Trophoblast cell (in vitro differentiated cells and primary cell): Measurements from ENCODE around the gene C19orf44.

Experiments
- DNase-seq, 2 donors: peaks; one replicate each; pipeline ENCODE4 v3.0.0-alpha.2; 2016
- H2AFZ ChIP-seq: 2 replicates; pipeline ENCODE4 v1.6.1; 2013; ENCODE audit warnings: low read length, moderate library complexity, mild to moderate bottlenecking; ENCODE audit not compliant: insufficient read depth, poor library complexity
- H2AK5ac ChIP-seq: 2 replicates; pipeline ENCODE4 v1.6.1; 2013; ENCODE audit warnings: mild to moderate bottlenecking, low read length
- H2BK120ac ChIP-seq: 2 replicates; pipeline ENCODE4 v1.6.1; 2013; ENCODE audit warnings: low read length, mild to moderate bottlenecking, moderate library complexity; ENCODE audit not compliant: insufficient read depth, poor library complexity
- H2BK12ac ChIP-seq: 2 replicates; pipeline ENCODE4 v1.6.1; 2013; ENCODE audit warnings: mild to moderate bottlenecking, low read length, moderate library complexity
- H2BK5ac ChIP-seq: 2 replicates; pipeline ENCODE4 v1.6.1; 2013; ENCODE audit warnings: low read length, low read depth, moderate library complexity, mild to moderate bottlenecking; ENCODE audit not compliant: poor library complexity
- H3K14ac ChIP-seq: 2 replicates; pipeline ENCODE4 v1.6.1; 2013; ENCODE audit warnings: mild to moderate bottlenecking, low read length
- H3K18ac ChIP-seq: 2 replicates; pipeline ENCODE4 v1.6.1; 2013; ENCODE audit warnings: mild to moderate bottlenecking, low read length
- H3K23ac ChIP-seq: 2 replicates; pipeline ENCODE4 v1.6.1; 2013; ENCODE audit warnings: low read length
- H3K27ac ChIP-seq: 2 replicates; pipeline ENCODE4 v1.5.1; 2013; ENCODE audit warnings: low read depth, mild to moderate bottlenecking, inconsistent platforms, low read length, moderate library complexity
- H3K27me3 ChIP-seq: 2 replicates; pipeline ENCODE4 v1.6.1; 2013; ENCODE audit warnings: inconsistent platforms, mild to moderate bottlenecking, low read length, moderate library complexity; ENCODE audit not compliant: insufficient read depth
- H3K36me3 ChIP-seq, 2 experiments: 1 replicate in 1 of 2; 2 replicates in 1 of 2; pipeline ENCODE4 v1.6.1; 2013; ENCODE audit warnings: low read length in 2 of 2, mild to moderate bottlenecking in 2 of 2, moderate library complexity in 1 of 2; ENCODE audit not compliant: insufficient read depth in 2 of 2, control insufficient read depth in 1 of 2
- H3K4ac ChIP-seq: 2 replicates; pipeline ENCODE4 v1.6.1; 2013; ENCODE audit warnings: low read depth, mild to moderate bottlenecking, low read length, moderate library complexity
- H3K4me1 ChIP-seq, 2 experiments: 1 replicate in 1 of 2; 2 replicates in 1 of 2; pipeline ENCODE4 v1.6.1; 2013; ENCODE audit warnings: low read length in 2 of 2, mild to moderate bottlenecking in 2 of 2, moderate library complexity in 1 of 2; ENCODE audit not compliant: insufficient read depth in 2 of 2, control insufficient read depth in 1 of 2
- H3K4me2 ChIP-seq: 2 replicates; pipeline ENCODE4 v1.6.1; 2013; ENCODE audit warnings: inconsistent platforms, mild to moderate bottlenecking, low read length, moderate library complexity
- H3K4me3 ChIP-seq: 2 replicates; pipeline ENCODE4 v1.5.1; 2013; ENCODE audit warnings: mild to moderate bottlenecking, low read depth, low read length, inconsistent platforms
- H3K79me1 ChIP-seq: one replicate; pipeline ENCODE4 v1.6.1; 2013; ENCODE audit warnings: low read length
- H3K79me2 ChIP-seq: 2 replicates; pipeline ENCODE4 v1.6.1; 2013; ENCODE audit warnings: low read length, mild to moderate bottlenecking; ENCODE audit not compliant: control insufficient read depth, insufficient read depth, poor library complexity
- H3K9ac ChIP-seq: 2 replicates; pipeline ENCODE4 v1.6.1; 2013; ENCODE audit warnings: mild to moderate bottlenecking, low read length
- H3K9me3 ChIP-seq: 2 replicates; pipeline ENCODE4 v1.6.1; 2013; ENCODE audit warnings: low read depth, mild to moderate bottlenecking, control low read depth, inconsistent platforms, low read length; ENCODE audit not compliant: insufficient read depth
- H4K12ac ChIP-seq: 2 replicates; pipeline ENCODE4 v1.6.1; 2013; ENCODE audit warnings: low read depth, mild to moderate bottlenecking, low read length, moderate library complexity
- H4K8ac ChIP-seq: 2 replicates; pipeline ENCODE4 v1.6.1; 2013; ENCODE audit warnings: low read depth, mild to moderate bottlenecking, low read length, moderate library complexity
- H4K91ac ChIP-seq: one replicate; pipeline ENCODE4 v1.6.1; 2013; ENCODE audit warnings: low read depth, mild to moderate bottlenecking, low read length, moderate library complexity
- WGBS: extraction: QIAGEN DNeasy Blood & Tissue Kit; methylation state at CpG from one replicate; pipeline ENCODE4 v1.1.7; 2013; ENCODE audit warnings: missing lambda C conversion rate; ENCODE audit not compliant: insufficient read length, insufficient coverage; ENCODE audit errors: extremely low coverage; 5-methylcytosine and 5-hydroxymethylcytosine counted together

The C19orf44 gene

GRCh38 chr19:16473875-16474392 lies 22.3 kb upstream of the C19orf44 start:
- Histone ChIP-seq H3K9me3 (no peaks in the 10 kb centered on the region), H3K27me3 (no peaks in the 10 kb centered on the region), H3K4me1 (peaks cover 5 to 16% of the 10 kb centered on the region in 2 experiments), H3K4me3 (no peak overlapping the region), H3K14ac (no peak overlapping the region), H2BK5ac (no peak overlapping the region), H3K9ac (no peak overlapping the region), H4K12ac (no peak overlapping the region), H4K8ac (no peak overlapping the region), H3K18ac (no peak overlapping the region), H3K4me2 (no peak overlapping the region), H2BK12ac (no peak overlapping the region), H3K79me1 (peaks cover 6% of the 10 kb centered on the region), H3K79me2 (peaks cover 8% of the 10 kb centered on the region), H3K36me3 (no peaks in the 10 kb centered on the region), H4K91ac (no peak overlapping the region), H2BK120ac (no peak overlapping the region), H3K23ac (no peak overlapping the region), H2AK5ac (no peak overlapping the region), H3K27ac (no peak overlapping the region), H3K4ac (no peak overlapping the region), H2AFZ (no peak overlapping the region)
- WGBS: no CpG with 5 or more reads among the region's 13 CpGs
- no peak for DNase-seq

DNA sequence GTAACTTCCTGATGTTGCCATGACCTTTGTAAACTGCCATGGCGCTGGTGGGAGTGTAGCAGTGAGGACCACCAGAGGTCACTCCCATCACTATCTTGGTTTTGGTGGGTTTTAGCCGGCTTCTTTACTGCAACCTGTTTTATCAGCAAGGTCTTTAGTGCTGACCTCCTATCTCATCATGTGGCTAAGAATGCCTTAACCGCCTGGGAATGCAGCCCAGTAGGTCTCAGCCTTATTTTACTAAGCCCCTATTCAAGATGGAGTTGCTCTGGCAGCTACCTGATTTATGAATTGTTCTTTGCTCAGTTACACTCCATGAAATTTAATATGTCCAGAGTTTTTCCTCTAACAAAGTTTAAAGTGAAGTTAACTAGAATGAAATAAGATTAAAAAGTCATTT lies 19.8 kb upstream of the C19orf44 start:
- H4K91ac ChIP-seq: peak overlapping the region; percentile 67
- H4K12ac ChIP-seq: no peak overlapping the region
- no peak overlapping the region for H2BK120ac ChIP-seq
- H3K27me3 ChIP-seq: no peaks in the 10 kb centered on the region
- peak; percentile 67 to 79 for DNase-seq
- no peak overlapping the region for H3K4ac ChIP-seq
- no peak overlapping the region for H3K23ac ChIP-seq
- peaks cover 6% of the 10 kb centered on the region for H3K79me2 ChIP-seq
- H3K36me3 ChIP-seq: no peaks in the 10 kb centered on the region
- no peak overlapping the region for H3K14ac ChIP-seq
- no peak overlapping the region for H2BK5ac ChIP-seq
- peaks cover 2 to 8% of the 10 kb centered on the region in 2 experiments for H3K4me1 ChIP-seq
- H3K79me1 ChIP-seq: peaks cover 4% of the 10 kb centered on the region
- no peak overlapping the region for H3K4me3 ChIP-seq
- no peak overlapping the region for H4K8ac ChIP-seq
- H3K4me2 ChIP-seq: no peak overlapping the region
- no peak overlapping the region for H2AFZ ChIP-seq
- no peak overlapping the region for H2AK5ac ChIP-seq
- H3K9ac ChIP-seq: no peak overlapping the region
- WGBS: no CpG with 5 or more reads among the region's 3 CpGs
- H3K27ac ChIP-seq: no peak overlapping the region
- H2BK12ac ChIP-seq: no peak overlapping the region
- H3K9me3 ChIP-seq: no peaks in the 10 kb centered on the region
- H3K18ac ChIP-seq: no peak overlapping the region

DNA sequence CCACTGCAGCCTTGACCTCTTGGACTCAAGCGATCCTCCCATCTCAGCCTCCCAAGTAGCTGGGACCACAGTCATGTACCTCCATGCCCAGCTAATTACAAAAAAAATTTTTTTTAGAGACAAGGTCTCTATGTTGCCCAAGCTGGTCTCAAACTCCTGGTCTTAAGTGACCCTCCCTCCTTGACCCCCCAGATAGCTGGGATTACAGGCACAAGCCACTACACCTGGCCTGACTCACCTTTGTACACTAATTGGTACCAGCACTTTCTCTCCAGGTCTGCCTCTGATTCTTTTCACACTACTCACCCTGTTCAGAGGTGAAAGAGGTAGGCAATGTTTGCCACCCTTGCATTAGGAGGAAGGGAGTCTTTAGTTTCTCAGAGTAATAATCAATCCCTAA lies 18.9 kb upstream of the C19orf44 start:
- H3K4me2 ChIP-seq: no peak overlapping the region
- no peak overlapping the region for H3K4ac ChIP-seq
- no peaks in the 10 kb centered on the region for H3K9me3 ChIP-seq
- no peak overlapping the region for H3K18ac ChIP-seq
- no CpG with 5 or more reads among the region's 1 CpG for WGBS
- no peak overlapping the region for H3K4me3 ChIP-seq
- no peak overlapping the region for H2AFZ ChIP-seq
- H2BK120ac ChIP-seq: no peak overlapping the region
- H3K79me2 ChIP-seq: peaks cover under 1% of the 10 kb centered on the region
- H3K23ac ChIP-seq: no peak overlapping the region
- H3K27me3 ChIP-seq: no peaks in the 10 kb centered on the region
- no peak overlapping the region for H2BK5ac ChIP-seq
- no peak overlapping the region for H4K91ac ChIP-seq
- no peak overlapping the region for H3K27ac ChIP-seq
- no peak overlapping the region for H3K9ac ChIP-seq
- no peak overlapping the region for H4K8ac ChIP-seq
- DNase-seq: peak; percentile 94 to 96
- no peak overlapping the region for H2AK5ac ChIP-seq
- no peak overlapping the region for H2BK12ac ChIP-seq
- no peaks in the 10 kb centered on the region for H3K36me3 ChIP-seq
- peaks cover under 1 to 6% of the 10 kb centered on the region in 2 experiments for H3K4me1 ChIP-seq
- H4K12ac ChIP-seq: no peak overlapping the region
- peaks cover under 1% of the 10 kb centered on the region for H3K79me1 ChIP-seq
- no peak overlapping the region for H3K14ac ChIP-seq

GRCh38 chr19:16482745-16483144 lies 13.4 kb upstream of the C19orf44 start:
- H3K9me3 ChIP-seq: no peaks in the 10 kb centered on the region
- no peak overlapping the region for H2AK5ac ChIP-seq
- H3K27me3 ChIP-seq: no peaks in the 10 kb centered on the region
- H2BK12ac ChIP-seq: no peak overlapping the region
- no peak overlapping the region for H4K12ac ChIP-seq
- H3K79me2 ChIP-seq: no peaks in the 10 kb centered on the region
- WGBS: no CpG with 5 or more reads among the region's 7 CpGs
- H3K36me3 ChIP-seq: no peaks in the 10 kb centered on the region
- H3K9ac ChIP-seq: no peak overlapping the region
- H4K91ac ChIP-seq: no peak overlapping the region
- no peak overlapping the region for H3K14ac ChIP-seq
- no peak overlapping the region for H3K27ac ChIP-seq
- DNase-seq: no peak
- no peak overlapping the region for H3K18ac ChIP-seq
- no peak overlapping the region for H2AFZ ChIP-seq
- no peak overlapping the region for H2BK120ac ChIP-seq
- H3K79me1 ChIP-seq: no peaks in the 10 kb centered on the region
- no peaks in the 10 kb centered on the region for H3K4me1 ChIP-seq
- no peak overlapping the region for H3K4me2 ChIP-seq
- no peak overlapping the region for H4K8ac ChIP-seq
- H3K4ac ChIP-seq: no peak overlapping the region
- H3K4me3 ChIP-seq: no peak overlapping the region
- H2BK5ac ChIP-seq: no peak overlapping the region
- no peak overlapping the region for H3K23ac ChIP-seq
